HEK293T (cell line): ENCODE results near the gene HIBCH.
"Not testable (repeated sequence)": the region's sequence is repeated elsewhere in the genome, so short reads cannot be mapped to it uniquely, and the experiment has no call there.

Experiments used
- CTCF ChIA-PET: fragments of 350-600 bp; formaldehyde crosslinking; extraction: SDS; loops from one replicate; lab custom pipeline; 2021; ENCODE audit warnings: antibody characterized with exemption, inconsistent platforms; lab: Yijun Ruan, JAX
- POLR2A ChIA-PET: fragments of 350-600 bp; formaldehyde crosslinking; extraction: SDS; loops from one replicate; lab custom pipeline; 2020; ENCODE audit warnings: antibody characterized with exemption, inconsistent platforms; lab: Yijun Ruan, JAX
- DNase-seq: peaks from one replicate; pipeline ENCODE4 v3.0.0; 2012; ENCODE audit warnings: mixed read lengths; ENCODE audit errors: extremely low spot score
- ARNT ChIP-seq: fragments of 450-650 bp; IDR thresholded peaks from 2 replicates; pipeline ENCODE4 v1.6.1; 2017; ENCODE audit warnings: mild to moderate bottlenecking
- BHLHE40 ChIP-seq: fragments of 450-650 bp; IDR thresholded peaks from 2 replicates; pipeline ENCODE4 v1.6.1; 2016; ENCODE audit warnings: mild to moderate bottlenecking, moderate library complexity, borderline replicate concordance
- CTBP1 ChIP-seq: fragments of 450-650 bp; IDR thresholded peaks from 2 replicates; pipeline ENCODE4 v1.6.1; 2016; ENCODE audit warnings: borderline replicate concordance
- ELF4 ChIP-seq: fragments of 450-650 bp; IDR thresholded peaks from 2 replicates; pipeline ENCODE4 v1.6.1; 2017; ENCODE audit warnings: antibody characterized with exemption
- FOXA1 ChIP-seq: fragments of 450-650 bp; IDR thresholded peaks from 2 replicates; pipeline ENCODE4 v1.6.1; 2016; ENCODE audit warnings: mild to moderate bottlenecking
- FOXK2 ChIP-seq: fragments of 450-650 bp; IDR thresholded peaks from 2 replicates; pipeline ENCODE4 v1.6.1; 2016; ENCODE audit warnings: mild to moderate bottlenecking
- FOXM1 ChIP-seq: fragments of 450-650 bp; IDR thresholded peaks from 2 replicates; pipeline ENCODE4 v1.6.1; 2017; ENCODE audit warnings: mild to moderate bottlenecking, borderline replicate concordance
- HDGF ChIP-seq: fragments of 450-650 bp; IDR thresholded peaks from 2 replicates; pipeline ENCODE4 v1.6.1; 2017; ENCODE audit warnings: antibody characterized with exemption, borderline replicate concordance
- L3MBTL2 ChIP-seq: fragments of 450-650 bp; conservative IDR thresholded peaks from 2 replicates; pipeline ENCODE4 v1.6.1; 2016; ENCODE audit warnings: mild to moderate bottlenecking
- LEF1 ChIP-seq: fragments of 450-650 bp; IDR thresholded peaks from 2 replicates; pipeline ENCODE4 v1.6.1; 2017; ENCODE audit warnings: mild to moderate bottlenecking, borderline replicate concordance
- NFRKB ChIP-seq: fragments of 450-650 bp; IDR thresholded peaks from 2 replicates; pipeline ENCODE4 v1.6.1; 2016; ENCODE audit warnings: mild to moderate bottlenecking, moderate library complexity
- SP1 ChIP-seq: fragments of 450-650 bp; IDR thresholded peaks from 2 replicates; pipeline ENCODE4 v1.6.1; 2017
- SUZ12 ChIP-seq: fragments of 450-650 bp; IDR thresholded peaks from 2 replicates; pipeline ENCODE4 v1.6.1; 2016; ENCODE audit warnings: mild to moderate bottlenecking
- TARDBP ChIP-seq: fragments of 450-650 bp; IDR thresholded peaks from 2 replicates; pipeline ENCODE4 v1.6.1; 2016
- ZNF384 ChIP-seq: fragments of 450-650 bp; IDR thresholded peaks from 2 replicates; pipeline ENCODE4 v1.6.1; 2016
- TF ChIP-seq, protein P1 (sequence below): fragments of 450-650 bp; IDR thresholded peaks from 2 replicates; pipeline ENCODE4 v1.6.1; 2016

HIBCH gene

DNA sequence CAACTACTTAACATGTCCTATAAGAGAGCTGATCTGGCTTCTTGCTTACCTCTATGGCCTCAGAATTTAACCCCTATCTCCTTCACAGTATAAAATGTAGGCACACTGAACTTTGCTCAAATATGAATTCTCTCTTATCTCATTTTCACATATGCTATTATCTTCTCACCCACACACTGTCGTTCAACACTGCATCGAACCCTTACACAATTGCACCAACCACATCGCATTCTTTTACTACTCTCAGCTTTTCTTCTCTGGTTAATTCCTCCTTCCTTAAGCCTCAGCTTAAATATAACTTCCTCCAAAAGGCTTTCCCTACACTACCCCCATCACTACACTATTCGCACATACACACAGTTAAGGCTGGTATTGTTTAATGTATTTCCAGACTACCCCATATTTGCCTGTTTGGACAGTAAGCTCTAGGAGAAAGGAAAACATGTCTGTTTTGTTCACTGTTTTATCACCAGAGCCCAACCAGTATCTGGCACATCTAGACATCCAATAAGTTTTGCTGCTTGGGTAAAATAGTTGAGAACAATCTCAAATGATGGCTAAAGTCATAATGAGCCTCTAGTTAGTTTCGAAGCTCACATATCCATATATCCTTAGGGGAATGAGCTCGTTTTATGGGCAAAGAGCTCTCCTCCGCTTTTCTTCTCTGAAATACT is 47.7 kb downstream of the HIBCH start:
- no peak for DNase-seq
- no peak for TF ChIP-seq FOXK2
- no peak for TF ChIP-seq SUZ12
- no peak for TF ChIP-seq TARDBP
- no peak for TF ChIP-seq FOXA1
- CTCF ChIA-PET = no interaction called here
- POLR2A ChIA-PET = no interaction called here

DNA sequence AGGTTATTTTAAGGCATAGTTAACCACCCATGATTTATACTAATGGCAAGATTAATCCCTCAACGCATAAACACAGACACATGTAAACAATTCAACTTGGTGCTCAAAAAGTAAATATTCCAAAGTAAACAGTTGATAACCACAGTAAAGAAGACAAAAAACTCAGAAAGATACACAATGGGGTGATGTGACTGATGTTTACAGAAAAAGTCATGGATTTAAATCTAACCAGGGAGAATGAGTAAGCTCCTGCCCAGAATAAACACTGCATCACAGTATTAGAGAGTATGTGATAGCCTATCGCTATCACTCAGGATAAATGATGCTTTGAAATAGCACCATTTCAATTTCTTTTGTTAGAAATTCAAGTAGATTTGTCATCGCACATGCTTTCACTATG is 49.3 kb downstream of the HIBCH start:
- CTCF ChIA-PET = no interaction called here
- TF ChIP-seq TARDBP (no peak), L3MBTL2 (no peak), CTBP1 (no peak)
- TF ChIP-seq, protein P1, sequence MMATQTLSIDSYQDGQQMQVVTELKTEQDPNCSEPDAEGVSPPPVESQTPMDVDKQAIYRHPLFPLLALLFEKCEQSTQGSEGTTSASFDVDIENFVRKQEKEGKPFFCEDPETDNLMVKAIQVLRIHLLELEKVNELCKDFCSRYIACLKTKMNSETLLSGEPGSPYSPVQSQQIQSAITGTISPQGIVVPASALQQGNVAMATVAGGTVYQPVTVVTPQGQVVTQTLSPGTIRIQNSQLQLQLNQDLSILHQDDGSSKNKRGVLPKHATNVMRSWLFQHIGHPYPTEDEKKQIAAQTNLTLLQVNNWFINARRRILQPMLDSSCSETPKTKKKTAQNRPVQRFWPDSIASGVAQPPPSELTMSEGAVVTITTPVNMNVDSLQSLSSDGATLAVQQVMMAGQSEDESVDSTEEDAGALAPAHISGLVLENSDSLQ = no peak

DNA sequence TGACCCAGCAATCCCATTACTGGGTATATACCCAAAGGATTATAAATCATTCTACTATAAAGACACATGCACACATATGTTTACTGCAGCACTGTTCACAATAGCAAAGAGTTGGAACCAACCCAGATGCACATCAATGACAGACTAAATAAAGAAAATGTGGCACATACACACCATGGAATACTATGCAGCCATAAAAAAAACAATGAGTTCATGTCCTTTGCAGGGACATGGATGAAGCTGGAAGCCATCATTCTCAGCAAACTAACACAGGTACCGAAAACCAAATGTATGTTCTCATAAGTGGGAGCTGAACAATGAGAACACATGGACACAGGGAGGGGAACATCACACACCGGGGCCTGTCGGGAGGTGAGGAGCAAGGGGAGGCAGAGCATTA is 49.9 kb downstream of the HIBCH start:
- POLR2A ChIA-PET, CTCF ChIA-PET, DNase-seq: not testable (repeated sequence)

More for the DNA sequence above, 49.3 kb downstream of the HIBCH start:
- POLR2A ChIA-PET = no interaction called here
- no peak for DNase-seq

DNA sequence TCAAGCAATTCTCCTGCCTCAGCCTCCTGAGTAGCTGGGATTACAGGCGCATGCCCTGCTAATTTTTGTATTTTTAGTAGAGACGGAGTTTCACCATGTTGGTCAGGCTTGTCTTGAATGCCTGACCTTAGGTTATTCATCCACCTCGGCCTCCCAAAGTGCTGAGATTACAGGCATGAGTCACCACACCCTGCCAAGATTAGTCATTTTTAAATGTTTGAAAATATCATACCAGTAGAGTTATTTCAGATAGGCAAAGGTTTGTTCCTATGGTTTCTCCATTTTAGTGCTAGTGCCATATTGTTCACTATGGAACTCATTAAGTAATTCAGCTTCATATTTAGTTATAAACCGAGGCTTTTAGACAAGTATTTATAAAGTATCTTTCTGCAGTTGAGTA is 52.3 kb downstream of the HIBCH start:
- TF ChIP-seq LEF1 (no peak), TARDBP (no peak), ELF4 (no peak), SUZ12 (no peak), FOXK2 (no peak), HDGF (no peak), NFRKB (no peak), CTBP1 (no peak), SP1 (no peak), ZNF384 (no peak)
- TF ChIP-seq, protein P1 = no peak
- POLR2A ChIA-PET = no interaction called here
- CTCF ChIA-PET = no interaction called here
- DNase-seq = no peak

DNA sequence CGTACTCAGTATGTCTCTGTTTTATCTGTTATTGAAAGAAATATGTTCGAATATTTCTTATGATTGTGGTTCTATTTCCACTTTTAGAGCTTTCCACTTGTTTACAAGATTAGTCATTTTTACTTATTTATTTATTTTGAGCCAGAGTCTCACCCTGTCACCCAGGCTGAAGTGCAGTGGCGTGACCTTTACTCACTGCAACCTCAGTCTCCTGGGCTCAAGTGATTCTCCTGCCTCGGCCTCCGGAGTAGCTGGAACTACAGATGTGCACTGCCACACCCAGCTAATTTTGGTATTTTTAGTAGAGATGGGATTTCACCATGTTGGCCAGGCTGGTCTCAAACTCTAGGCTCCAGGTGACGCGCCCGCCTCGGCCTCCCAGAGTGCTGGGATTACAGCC is 53.3 kb downstream of the HIBCH start:
- ChIA-PET POLR2A (no interaction called here), CTCF (no interaction called here)
- no peak for DNase-seq
- no peak for TF ChIP-seq SUZ12
- no peak for TF ChIP-seq BHLHE40
- TF ChIP-seq ZNF384 = no peak
- no peak for TF ChIP-seq FOXM1
- TF ChIP-seq TARDBP = no peak
- no peak for TF ChIP-seq LEF1
- TF ChIP-seq FOXK2 = no peak
- TF ChIP-seq NFRKB = no peak
- TF ChIP-seq HDGF = no peak
- no peak for TF ChIP-seq ARNT
- no peak for TF ChIP-seq SP1
- TF ChIP-seq, protein P1 = no peak
- TF ChIP-seq L3MBTL2 = no peak
- no peak for TF ChIP-seq ELF4
- TF ChIP-seq FOXA1 = no peak
- TF ChIP-seq CTBP1 = no peak

DNA sequence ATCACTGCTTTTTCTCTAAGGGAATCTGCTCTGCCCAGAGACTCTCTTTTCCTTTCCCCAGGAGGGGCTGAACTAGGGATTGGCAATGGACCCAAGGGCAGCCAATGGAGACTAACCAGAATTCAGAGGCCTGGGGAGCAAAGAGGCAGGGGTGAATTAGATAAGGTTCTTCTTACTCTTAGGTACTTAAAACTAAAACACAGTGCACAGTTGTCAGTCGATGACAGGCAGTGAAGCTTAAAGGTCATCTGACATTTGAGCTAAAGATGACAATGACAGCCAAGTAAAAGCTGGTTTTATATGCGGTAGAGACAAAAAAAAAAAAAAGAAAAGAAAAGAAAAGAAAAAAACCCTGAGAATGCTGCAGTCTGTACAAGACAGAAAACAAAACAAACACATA is 57.8 kb downstream of the HIBCH start:
- TF ChIP-seq FOXM1 (no peak), FOXK2 (no peak), SUZ12 (no peak), FOXA1 (no peak), L3MBTL2 (no peak), HDGF (no peak), NFRKB (no peak), SP1 (no peak), ZNF384 (no peak)
- TF ChIP-seq, protein P1 = no peak
- CTCF ChIA-PET = interaction anchor here (0.7 kb wide), 1 partner anchor 127 kb away, joined by 3 read pairs; no protein-coding TSS in a partner anchor
- POLR2A ChIA-PET = no interaction called here
- no peak for DNase-seq
